Measurements from ENCODE around the gene FUT6.
A peak's percentile ranks its signal among the peaks of the same experiment; 100 is the strongest.
"Not testable (repeated sequence)": the region's sequence is repeated elsewhere in the genome, so short reads cannot be mapped to it uniquely, and the experiment has no call there.

The FUT6 gene

GRCh38 chr19:5839065-5840017, at the start of gene FUT6:
TSS of gene FUT6 (minus strand) at chr19:5839702. CDS start at chr19:5832567, 7,135 bp downstream.
- DNase-seq, result peak in 1 of 2 donors; percentile 8

GRCh38 chr19:5884065-5884811, 44.7 kb upstream of the FUT6 start:
- peak; percentile 15 to 22 for DNase-seq

GRCh38 chr19:5883157-5883873, 43.8 kb upstream of the FUT6 start:
- DNase-seq, result not testable (repeated sequence)

- DNase-seq, result no peak
Observed at GRCh38 chr19:5882421-5882968, 43.0 kb upstream of the FUT6 start.

GRCh38 chr19:5881543-5882299, 42.2 kb upstream of the FUT6 start:
- no peak for DNase-seq

GRCh38 chr19:5880604-5881078, 41.1 kb upstream of the FUT6 start:
- DNase-seq, result no peak

- DNase-seq, result no peak
Observed at GRCh38 chr19:5880196-5880595, 40.7 kb upstream of the FUT6 start.

GRCh38 chr19:5877882-5878281, 38.4 kb upstream of the FUT6 start:
- DNase-seq, result no peak

- no peak for DNase-seq
Observed at GRCh38 chr19:5877427-5877826, 37.9 kb upstream of the FUT6 start.

- peak; percentile 42 to 49 for DNase-seq
Observed at GRCh38 chr19:5874496-5874895, 35.0 kb upstream of the FUT6 start.

- DNase-seq, result no peak
Observed at GRCh38 chr19:5873617-5874199, 34.2 kb upstream of the FUT6 start.

- no peak for DNase-seq
Observed at GRCh38 chr19:5870986-5871394, 31.5 kb upstream of the FUT6 start.

- DNase-seq, result no peak
Observed at GRCh38 chr19:5867201-5868136, 28.0 kb upstream of the FUT6 start.

- DNase-seq, result no peak
Observed at GRCh38 chr19:5865772-5866171, 26.3 kb upstream of the FUT6 start.

- DNase-seq, result no peak
Observed at GRCh38 chr19:5864725-5865486, 25.4 kb upstream of the FUT6 start.

- no peak for DNase-seq
Observed at GRCh38 chr19:5864013-5864720, 24.7 kb upstream of the FUT6 start.

- DNase-seq, result no peak
Observed at GRCh38 chr19:5863030-5863665, 23.6 kb upstream of the FUT6 start.

Measured in inflammatory macrophage treated with lipopolysaccharide for 1 hour (primary cell).